Muscle of back (tissue), 13 donors: Measurements from ENCODE around the gene CACYBP. TPM values are rescaled to one million over a fixed set of nuclear protein-coding genes. Genes with fewer than 3 reads are reported as not detected.

Source experiments
- DNase-seq, 3 donors: peaks; one replicate each; pipeline versions ENCODE4 v3.0.0 to v3.0.0-alpha.2; 2013
- long read RNA-seq, 9 donors: transcript quantifications; one replicate each; lab custom pipeline, GENCODE V29; 2026
- polyA plus RNA-seq, 10 donors: library from polyadenylated mRNA; unstranded; fragments of 120-200 nt; gene quantifications; one replicate each; pipeline ENCODE4 v1.2.1, GENCODE V29; 2013; ENCODE audit not compliant: insufficient read length in 10 of 10

The CACYBP gene, protein sequence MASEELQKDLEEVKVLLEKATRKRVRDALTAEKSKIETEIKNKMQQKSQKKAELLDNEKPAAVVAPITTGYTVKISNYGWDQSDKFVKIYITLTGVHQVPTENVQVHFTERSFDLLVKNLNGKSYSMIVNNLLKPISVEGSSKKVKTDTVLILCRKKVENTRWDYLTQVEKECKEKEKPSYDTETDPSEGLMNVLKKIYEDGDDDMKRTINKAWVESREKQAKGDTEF
- polyA plus RNA-seq, result 100 to 1,000 TPM in 7 of 10 donors, 10 to 100 TPM in 3; 87.7 to 112 (median 104) TPM
- long read RNA-seq, donor 1, transcript CACYBP-207 (5 exons, 804 nt), result minor isoform, 5 of 50 reads
- long read RNA-seq, donor 1, transcript CACYBP-201 (6 exons, 2,766 nt), result major isoform, 28 of 50 reads
- long read RNA-seq, donor 1, partial matches to known transcripts, result 0 of 50 reads
- long read RNA-seq, donor 1, other reads (novel, unspliced or antisense), result 14 of 50 reads
- long read RNA-seq, donor 2, transcript CACYBP-207 (5 exons, 804 nt), result minor isoform, 7 of 123 reads
- long read RNA-seq, donor 2, transcript CACYBP-201 (6 exons, 2,766 nt), result major isoform, 32 of 123 reads
- long read RNA-seq, donor 2, partial matches to known transcripts, result 75 of 123 reads
- long read RNA-seq, donor 2, other reads (novel, unspliced or antisense), result 8 of 123 reads
- long read RNA-seq, donor 3, partial matches to known transcripts, result 0 of 1 reads
- long read RNA-seq, donor 3, other reads (novel, unspliced or antisense), result 0 of 1 reads
- long read RNA-seq, donor 4, transcript CACYBP-201 (6 exons, 2,766 nt), result major isoform, 24 of 35 reads
- long read RNA-seq, donor 4, partial matches to known transcripts, result 0 of 35 reads
- long read RNA-seq, donor 4, other reads (novel, unspliced or antisense), result 7 of 35 reads
- long read RNA-seq, donor 5, transcript CACYBP-207 (5 exons, 804 nt), result minor isoform, 11 of 62 reads
- long read RNA-seq, donor 5, transcript CACYBP-201 (6 exons, 2,766 nt), result major isoform, 35 of 62 reads
- long read RNA-seq, donor 5, partial matches to known transcripts, result 0 of 62 reads
- long read RNA-seq, donor 5, other reads (novel, unspliced or antisense), result 13 of 62 reads
- long read RNA-seq, donor 6, transcript CACYBP-207 (5 exons, 804 nt), result minor isoform, 7 of 150 reads
- long read RNA-seq, donor 6, transcript CACYBP-201 (6 exons, 2,766 nt), result major isoform, 53 of 150 reads
- long read RNA-seq, donor 6, partial matches to known transcripts, result 25 of 150 reads
- long read RNA-seq, donor 6, other reads (novel, unspliced or antisense), result 64 of 150 reads
- long read RNA-seq, donor 7, transcript CACYBP-201 (6 exons, 2,766 nt), result major isoform, 21 of 91 reads
- long read RNA-seq, donor 7, partial matches to known transcripts, result 58 of 91 reads
- long read RNA-seq, donor 7, other reads (novel, unspliced or antisense), result 7 of 91 reads
- long read RNA-seq, donor 8, transcript CACYBP-201 (6 exons, 2,766 nt), result major isoform, 30 of 47 reads
- long read RNA-seq, donor 8, partial matches to known transcripts, result 5 of 47 reads
- long read RNA-seq, donor 8, other reads (novel, unspliced or antisense), result 9 of 47 reads
- long read RNA-seq, donor 9, transcript CACYBP-201 (6 exons, 2,766 nt), result major isoform, 5 of 7 reads
- long read RNA-seq, donor 9, partial matches to known transcripts, result 0 of 7 reads
- long read RNA-seq, donor 9, other reads (novel, unspliced or antisense), result 0 of 7 reads

DNA sequence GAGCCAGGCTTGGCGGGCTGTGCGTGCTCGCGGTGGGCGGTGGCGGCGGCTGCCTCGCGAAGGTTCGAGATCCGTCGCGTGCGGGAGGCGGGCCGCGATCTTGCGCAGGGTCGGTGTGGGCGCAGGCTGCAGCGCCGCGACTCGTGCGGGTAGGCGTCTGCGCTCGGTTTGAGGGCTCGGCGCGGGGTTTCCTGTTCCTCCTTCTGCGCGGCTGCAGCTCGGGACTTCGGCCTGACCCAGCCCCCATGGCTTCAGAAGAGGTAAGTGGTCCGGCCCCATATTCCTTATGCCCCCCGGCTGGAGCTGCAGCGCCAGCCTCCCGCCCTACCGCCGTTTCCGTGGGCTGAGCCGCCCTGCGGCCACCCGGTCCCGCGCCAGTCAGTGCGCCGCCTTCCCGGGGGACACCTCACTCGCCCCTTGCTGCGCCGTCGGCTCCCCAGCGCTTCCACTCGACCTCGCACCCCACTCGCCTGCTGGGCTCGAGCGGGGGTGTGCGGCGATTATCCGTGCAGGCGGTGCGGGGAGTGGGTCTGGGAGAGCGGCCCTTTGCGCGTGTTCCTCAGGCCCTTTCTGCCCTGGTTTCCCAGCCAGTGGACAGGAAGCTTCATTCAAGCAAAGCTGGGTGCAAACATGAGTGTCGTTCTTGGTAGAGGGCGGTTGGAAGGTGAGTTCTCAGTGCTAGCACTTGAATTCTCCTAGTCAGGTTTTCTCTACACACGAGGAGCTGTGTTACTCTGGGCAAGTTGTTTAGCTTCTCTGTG lies at the start of gene CACYBP:
TSS of gene CACYBP (plus strand) at position 12 of the 761 bp plus-strand sequence. CDS start at position 246, 234 bp downstream.
- no peak for DNase-seq

DNA sequence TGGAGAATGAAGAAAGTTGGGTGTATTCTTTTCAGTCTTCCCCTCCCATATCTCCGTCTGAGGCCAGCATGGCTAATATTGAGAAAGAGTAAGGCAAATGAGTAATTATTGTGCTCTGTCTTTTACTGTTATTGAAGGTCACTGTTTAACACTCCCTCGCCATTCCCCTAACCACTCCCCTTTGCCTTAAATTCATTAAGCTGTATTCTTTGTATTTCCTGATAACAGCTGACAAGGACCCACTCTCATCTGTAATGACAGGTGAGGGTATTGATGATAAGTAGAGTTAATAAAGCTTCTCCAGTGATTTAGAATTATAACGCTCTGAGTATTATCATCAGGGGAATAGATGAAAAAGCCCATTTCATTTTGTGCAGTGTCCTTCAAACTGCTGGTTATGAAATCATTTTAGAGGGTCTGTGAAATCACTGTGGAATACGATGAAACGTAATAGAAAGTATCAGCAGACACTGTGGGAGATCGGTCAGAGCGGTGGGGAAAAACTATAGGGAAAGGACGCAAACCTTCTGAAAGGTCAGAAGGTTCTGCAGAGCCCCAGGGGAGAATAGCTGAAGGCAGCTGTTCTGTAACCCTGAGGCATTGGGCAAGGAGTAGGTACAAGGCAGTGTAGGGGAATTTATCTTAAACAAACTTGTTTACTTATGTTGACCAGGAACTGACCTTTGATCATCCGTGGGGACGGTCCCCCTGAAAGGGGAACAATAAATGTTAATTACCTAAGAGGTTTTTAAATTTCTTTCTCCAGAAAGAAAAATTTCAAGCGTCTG lies 46.3 kb upstream of the CACYBP start:
- peak in 1 of 3 donors; percentile 46 for DNase-seq

DNA sequence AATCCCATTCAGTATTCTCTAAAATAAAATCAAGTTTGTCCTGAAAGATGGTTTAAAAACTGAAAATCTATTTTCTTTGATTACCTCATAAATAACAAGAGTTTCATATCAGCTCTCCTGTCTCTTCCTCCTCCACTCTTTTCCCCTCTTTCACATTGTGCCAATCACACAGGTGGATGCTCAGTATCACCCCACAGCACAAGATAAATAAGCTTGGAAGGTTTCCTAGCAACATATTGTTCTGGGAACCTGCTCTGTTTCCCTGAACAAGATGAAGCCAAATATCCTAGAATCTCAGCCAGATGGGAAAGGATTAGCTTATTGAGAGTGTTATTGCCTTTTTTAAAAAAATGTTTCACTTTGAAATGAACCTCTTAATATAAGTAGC lies 45.7 kb upstream of the CACYBP start:
- peak; percentile 52 to 75 (median 67) for DNase-seq

DNA sequence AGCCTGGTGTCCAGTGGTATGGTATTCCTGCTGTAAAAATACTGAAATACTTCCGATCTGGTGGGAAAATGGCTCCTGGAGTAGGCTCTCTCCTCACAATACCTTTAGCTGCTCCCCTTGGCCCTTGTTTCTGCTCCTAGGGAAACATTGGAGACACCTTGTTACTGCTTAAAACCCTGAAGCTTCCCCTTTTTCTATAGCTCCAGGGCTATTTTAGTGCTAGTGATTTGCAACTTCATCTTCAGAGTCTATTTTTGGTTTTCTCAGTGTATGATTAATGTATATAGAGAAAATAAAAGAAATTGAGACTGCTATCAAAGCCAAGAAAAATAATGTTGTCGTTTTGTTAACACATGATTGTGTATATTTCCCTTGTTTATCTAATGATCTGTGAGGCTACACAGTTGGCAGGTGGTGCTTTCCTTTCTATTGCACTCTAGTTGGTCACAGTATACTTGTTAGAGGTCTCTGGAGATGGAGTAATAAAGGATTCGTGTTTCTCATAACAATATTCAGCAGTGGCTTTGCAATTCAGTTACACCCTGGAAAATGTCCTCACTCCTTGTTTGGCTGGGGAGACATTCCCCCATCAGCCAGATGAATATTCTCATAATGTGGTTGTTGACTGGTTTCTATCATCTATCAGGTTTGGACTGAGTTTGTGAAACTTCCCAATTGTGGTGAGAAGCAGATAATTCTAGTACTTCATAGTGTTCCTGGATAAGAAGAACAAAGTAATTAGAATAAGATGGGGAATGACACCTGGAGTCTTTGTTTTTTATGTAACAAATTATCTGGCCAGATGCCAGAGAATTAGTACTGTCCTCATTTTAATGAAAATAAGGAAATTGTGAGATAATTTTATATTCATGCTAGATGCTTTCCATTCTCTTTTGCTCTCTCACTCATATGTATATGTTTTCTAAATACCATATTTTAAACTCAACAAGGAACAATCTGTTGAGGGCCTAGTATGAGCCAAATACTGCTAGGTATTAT lies 44.8 kb upstream of the CACYBP start:
- peak; percentile 43 to 76 (median 54) for DNase-seq

DNA sequence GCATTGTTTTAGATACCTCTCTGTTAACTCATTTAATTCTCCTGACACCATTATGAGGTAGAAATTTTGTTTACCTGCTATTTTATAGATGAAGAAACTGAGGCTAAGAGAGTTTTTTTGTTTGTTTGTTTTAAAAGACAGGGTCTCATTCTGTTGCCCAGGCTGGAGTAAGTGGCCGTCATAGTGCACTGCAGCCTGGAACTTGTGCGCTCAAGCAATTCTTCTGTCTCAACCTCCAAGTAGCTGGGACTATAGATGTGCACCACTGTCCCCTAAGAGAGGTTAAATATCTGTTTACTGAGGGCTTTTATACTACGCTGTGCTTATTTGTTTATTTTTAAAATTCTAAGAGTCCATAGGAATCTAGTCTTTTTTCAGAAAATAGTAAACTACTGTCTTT lies 43.7 kb upstream of the CACYBP start:
- DNase-seq, result no peak

DNA sequence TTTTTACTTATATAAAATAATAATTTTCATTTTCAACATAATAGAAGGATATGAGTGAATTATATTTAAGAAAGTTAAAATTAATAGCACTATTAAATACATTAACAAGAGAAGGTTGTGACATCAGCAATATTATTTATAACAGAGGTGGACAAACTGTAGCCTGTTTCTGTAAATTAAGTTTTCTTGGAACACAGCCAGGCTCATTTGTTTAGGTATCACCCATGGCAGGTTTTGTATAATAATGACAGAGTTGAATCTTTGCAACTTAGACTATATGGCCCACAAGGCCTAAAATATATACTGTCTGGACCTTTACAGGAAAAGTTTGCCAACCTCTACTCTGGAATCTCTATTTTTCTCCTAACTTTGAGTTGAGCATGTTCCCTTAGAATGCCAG lies 42.8 kb upstream of the CACYBP start:
- no peak for DNase-seq

DNA sequence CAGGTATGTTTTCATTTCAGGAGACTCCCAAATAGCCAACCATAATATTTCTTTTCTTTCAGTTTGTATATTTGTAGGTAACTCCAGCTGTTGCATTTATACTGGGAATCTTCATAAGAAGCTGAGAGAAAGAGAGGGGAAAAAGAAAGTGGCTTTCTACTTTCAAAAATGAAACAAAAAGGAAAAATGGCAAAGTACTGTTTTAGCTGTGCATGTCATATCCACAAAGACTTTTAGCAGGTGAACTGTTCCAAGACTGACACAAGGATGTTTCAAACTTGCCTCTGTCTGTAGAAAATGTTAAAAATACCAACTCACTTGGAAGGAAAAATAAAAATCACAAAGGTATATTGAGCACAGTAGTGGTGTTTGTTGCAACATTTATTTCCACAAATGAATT lies 41.9 kb upstream of the CACYBP start:
- DNase-seq, result no peak

DNA sequence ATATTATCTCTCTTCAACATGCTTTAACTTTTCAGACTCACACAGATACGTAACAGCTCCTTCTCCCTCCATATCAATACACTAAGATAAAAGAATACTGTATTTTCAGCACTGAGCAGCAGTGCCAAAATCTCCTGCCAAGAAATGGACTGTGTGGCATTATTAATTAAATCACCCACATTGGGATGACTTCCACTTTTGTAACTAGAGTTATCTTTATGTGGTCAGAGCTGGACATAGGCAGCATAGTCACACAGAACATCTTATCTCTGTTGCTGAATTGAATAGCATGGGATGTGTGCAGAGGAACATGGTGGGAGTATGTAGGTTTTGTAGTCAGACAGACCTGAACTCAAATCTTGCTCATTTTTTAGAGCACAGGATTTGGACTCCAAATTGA lies 41.4 kb upstream of the CACYBP start:
- DNase-seq, result no peak

DNA sequence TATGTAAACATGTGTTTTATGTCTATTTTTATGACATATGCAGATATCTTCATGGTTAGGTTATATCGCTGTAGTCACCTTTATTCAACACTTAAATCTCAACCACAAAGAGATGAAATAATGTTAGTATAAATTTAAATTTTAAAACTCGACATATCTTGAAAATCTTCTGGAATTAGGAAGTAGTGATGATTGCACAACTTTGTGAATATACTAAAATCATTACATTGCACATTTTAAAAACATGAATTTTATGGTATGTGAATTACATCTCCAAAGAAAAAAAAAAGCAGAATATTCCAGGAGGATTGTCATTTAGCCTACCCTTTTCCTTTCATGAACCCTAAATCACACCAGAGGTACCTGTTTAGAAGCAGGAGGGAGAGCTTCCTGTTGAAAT lies 39.4 kb upstream of the CACYBP start:
- no peak for DNase-seq

DNA sequence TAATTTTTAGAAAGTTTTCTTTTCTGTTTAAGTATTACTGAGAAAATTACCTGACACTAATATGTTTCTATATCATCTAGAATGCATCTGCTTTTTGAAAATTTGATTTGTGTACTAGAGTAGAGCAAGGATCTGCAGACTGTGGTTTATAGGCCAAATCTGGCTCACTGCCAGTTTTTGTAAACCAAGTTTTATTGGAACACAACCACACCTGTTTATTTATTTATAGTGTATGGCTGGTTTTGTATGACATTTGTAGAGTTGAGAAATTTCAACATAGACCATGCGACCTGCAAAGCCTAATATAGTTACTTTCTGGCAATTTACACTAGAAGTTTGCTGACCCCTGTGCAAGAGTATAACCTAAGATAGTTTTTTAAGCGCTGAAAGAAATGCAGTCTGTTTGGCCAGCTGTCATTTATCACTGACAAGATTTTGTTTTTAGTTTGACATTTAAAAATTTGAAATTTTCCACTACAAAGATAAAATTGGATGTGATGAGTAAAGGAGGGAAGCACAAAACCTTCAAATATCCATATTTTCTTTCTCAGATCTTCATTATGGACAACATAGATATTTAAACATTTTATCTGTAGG lies 36.1 kb upstream of the CACYBP start:
- peak in 1 of 3 donors; percentile 39 for DNase-seq

DNA sequence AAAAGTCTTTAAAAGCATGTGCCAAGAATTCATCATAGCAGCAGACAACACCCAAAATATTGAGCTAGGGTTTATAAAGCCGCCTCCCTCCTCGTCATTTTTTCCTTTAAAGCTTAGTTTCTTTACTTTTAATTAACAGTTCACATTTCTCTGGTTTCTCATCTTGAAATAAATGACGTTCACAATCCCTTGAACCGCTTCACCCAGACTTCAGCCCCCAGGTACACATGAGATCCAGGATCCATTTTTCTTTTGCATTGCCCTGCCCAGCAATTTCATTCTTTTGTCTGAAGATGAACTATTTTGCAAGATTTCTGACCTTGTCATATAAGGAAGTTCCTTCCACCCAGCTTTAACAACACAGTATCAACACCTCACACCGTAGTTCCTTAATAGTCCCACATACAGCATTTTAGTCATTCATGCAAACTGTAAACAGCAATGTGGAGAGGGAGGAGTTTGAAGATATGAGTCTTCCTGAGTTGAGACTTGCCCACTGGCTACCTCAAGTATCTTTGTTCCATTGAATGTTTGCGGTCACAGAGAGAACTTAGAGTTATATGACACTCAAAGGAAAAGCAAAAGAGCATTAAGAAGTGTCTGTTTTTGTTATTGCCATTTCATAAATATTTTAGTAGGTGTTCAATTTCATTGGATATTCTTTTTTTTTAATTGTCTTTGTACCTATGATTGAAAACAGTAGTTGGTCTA lies 35.3 kb upstream of the CACYBP start:
- peak in 1 of 3 donors; percentile 56 for DNase-seq

DNA sequence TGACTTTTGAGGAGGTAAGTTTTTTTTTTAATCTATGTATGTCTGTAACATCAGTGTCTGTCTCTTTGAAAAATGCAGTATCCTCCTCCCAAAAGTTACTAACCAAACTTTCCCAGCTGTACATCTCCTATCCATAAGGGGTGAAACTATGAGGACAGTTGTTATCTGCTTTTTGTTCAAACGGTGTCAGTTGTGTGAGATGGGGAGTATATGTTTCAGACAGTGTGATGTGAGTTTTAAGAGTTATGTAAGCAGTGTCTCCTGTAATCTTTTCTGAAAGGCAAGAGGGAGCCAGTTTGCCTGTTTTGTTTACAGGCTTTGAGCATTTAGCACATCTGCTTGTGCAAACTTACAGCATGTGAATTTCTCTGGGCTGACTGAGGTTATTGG lies 34.8 kb upstream of the CACYBP start:
- DNase-seq, result peak in 1 of 3 donors; percentile 69

DNA sequence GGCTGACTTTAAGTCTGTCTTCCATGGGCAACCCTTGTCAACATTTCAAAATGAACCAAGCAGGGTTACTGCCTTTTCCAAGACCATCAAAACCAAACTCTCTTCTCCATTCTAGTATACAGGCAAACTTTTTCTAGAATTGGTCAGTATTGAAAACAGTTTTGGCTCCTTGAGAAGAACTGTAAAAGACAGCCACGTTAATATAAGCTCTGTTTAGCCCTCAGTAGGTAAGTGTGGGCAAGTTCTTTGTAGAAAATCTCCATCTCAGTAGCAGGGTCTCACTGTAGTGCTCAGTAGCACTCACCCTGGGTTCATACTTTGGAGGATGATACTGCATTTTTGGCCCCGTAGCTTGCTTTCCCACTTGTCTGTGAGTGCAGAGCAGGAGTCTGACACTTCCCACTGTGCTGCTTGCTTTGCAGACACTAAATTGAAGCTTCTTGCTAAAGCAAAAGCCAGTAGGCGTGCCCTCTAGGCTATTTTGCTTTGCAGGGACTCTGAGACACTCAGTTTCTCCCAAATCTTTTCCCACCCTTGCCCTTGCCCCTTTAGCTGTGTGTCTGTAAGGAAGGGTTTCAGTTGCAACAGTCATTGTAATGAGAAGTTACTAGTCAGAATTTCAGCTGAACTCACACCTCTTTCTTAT lies 34.3 kb upstream of the CACYBP start:
- peak in 1 of 3 donors; percentile 54 for DNase-seq

DNA sequence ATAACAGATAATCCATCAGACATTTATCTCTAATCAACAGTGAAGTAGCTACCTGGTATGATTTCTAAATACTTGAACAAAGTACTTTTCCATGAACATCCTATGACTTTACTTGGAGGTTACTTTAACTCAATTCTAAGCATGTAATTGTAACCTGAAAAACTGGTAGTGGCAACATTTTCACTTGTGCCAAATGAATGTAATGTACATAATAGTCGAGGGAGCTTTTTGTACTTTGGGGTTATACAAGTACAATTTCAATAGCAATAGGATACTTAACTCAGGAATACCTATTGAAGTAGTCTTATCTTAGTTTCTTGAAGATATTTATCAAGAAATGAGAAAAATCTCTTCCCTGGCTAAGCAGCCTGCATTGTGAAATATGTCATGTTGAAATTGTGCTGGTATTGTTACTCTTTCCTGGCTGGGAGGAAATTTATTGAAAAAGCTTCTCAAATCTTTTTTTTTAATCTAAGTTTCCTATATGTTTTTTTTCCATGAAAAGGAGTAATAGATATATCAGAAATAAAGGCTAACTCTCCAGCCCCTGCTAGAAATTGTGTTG lies 33.7 kb upstream of the CACYBP start:
- no peak for DNase-seq

DNA sequence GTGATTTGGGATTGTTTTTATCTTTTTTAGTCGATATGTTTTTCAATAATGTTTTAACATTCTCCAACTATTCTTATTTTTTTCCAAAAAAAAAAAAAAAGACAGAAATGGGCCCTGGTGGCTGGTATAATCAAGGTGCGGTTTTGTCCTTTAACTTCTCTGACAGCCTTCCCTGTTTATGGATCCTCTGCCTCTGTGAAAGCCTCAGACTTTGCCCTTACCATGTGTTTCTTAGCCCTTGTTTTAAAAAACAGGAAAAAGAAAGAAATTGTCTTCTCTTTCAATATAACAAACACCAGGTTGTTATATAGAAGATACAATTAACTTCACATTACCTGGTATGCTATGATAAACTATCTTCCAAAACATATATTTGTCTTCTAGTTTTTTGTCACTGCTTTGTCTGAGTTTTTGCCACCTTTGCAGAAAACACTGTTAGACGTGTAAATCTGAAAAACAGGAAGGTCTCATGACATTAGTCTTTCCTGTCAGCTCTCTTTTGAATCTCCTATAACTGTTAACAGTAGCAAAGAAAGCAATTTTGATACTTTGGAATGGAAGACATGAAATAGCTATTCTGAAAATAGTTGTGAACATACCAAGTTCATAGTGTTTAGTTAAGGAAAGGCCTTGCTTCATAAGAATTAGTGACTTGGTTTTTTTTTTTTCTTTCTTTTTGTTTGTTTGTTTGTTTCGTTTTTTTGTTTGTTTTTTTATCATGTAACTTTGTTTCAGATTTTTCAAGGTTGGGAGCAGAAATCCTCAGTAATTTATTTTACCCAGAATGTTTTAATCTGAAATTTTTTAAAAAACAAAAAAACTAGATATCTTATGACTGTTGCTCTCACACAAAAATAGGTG lies 31.7 kb upstream of the CACYBP start:
- DNase-seq, result peak in 1 of 3 donors; percentile 25
